MCF 10A (cell line): ENCODE measurements around the gene NUB1. TPM values are rescaled to one million over a fixed set of nuclear protein-coding genes. Genes with fewer than 3 reads are reported as not detected.

Experiments used
- BruUV-seq: library from RNA; stranded (reverse); fragments of 400-500 nt; replicated peaks from 2 replicates; lab custom pipeline; 2021; lab: Mats Ljungman, UMichigan
- CTCF ChIA-PET: fragments of 300-600 bp; sonication (Branson Sonifier 250); formaldehyde crosslinking; extraction: SDS; loops from one replicate; lab custom pipeline; 2021; ENCODE audit warnings: antibody characterized with exemption, inconsistent platforms; lab: Yijun Ruan, JAX
- POLR2A ChIA-PET: fragments of 300-600, 350-650 bp; sonication (Branson Sonifier 250); formaldehyde crosslinking; extraction: SDS; loops from one replicate; lab custom pipeline; 2020; ENCODE audit warnings: antibody characterized with exemption, inconsistent platforms; lab: Yijun Ruan, JAX
- DNase-seq: peaks from one replicate; pipeline ENCODE4 v3.0.0-alpha.2; 2018; ENCODE audit not compliant: unreplicated experiment
- H3K27ac Mint-ChIP-seq: one replicate; pipeline ENCODE4 v1.8.0; 2022; ENCODE audit warnings: mild to moderate bottlenecking, low read depth, mixed read lengths; ENCODE audit not compliant: unreplicated experiment
- H3K27me3 Mint-ChIP-seq: one replicate; pipeline ENCODE4 v1.8.0; 2022; ENCODE audit warnings: mixed read lengths; ENCODE audit not compliant: insufficient read depth, unreplicated experiment
- H3K36me3 Mint-ChIP-seq: one replicate; pipeline ENCODE4 v1.8.0; 2022; ENCODE audit warnings: mild to moderate bottlenecking, moderate library complexity, mixed read lengths; ENCODE audit not compliant: insufficient read depth, unreplicated experiment
- H3K4me1 Mint-ChIP-seq: one replicate; pipeline ENCODE4 v1.8.0; 2022; ENCODE audit warnings: mixed read lengths; ENCODE audit not compliant: insufficient read depth, unreplicated experiment
- H3K4me3 Mint-ChIP-seq: one replicate; pipeline ENCODE4 v1.8.0; 2022; ENCODE audit warnings: mild to moderate bottlenecking, moderate library complexity, mixed read lengths; ENCODE audit not compliant: unreplicated experiment
- H3K9me3 Mint-ChIP-seq: one replicate; pipeline ENCODE4 v1.8.0; 2022; ENCODE audit warnings: mixed read lengths; ENCODE audit not compliant: unreplicated experiment
- intact Hi-C: fragments of 100-400 bp; cut with micrococcal nuclease; formaldehyde crosslinking; loops from 2 replicates; pipeline ENCODE4 v1.14.1; 2022
- total RNA-seq: library from RNA; stranded (reverse); gene quantifications from 2 replicates; pipeline ENCODE4 v1.2.3, GENCODE V29; 2022
- TF ChIP-seq, protein P1 (sequence below): fragments of 200-600 bp; IDR thresholded peaks from one replicate; pipeline ENCODE4 v1.8.0; 2022; ENCODE audit warnings: antibody characterized with exemption, mild to moderate bottlenecking; ENCODE audit not compliant: unreplicated experiment

The NUB1 gene
- total RNA-seq, 1 experiment from 2014 or later = 53.3 TPM

DNA sequence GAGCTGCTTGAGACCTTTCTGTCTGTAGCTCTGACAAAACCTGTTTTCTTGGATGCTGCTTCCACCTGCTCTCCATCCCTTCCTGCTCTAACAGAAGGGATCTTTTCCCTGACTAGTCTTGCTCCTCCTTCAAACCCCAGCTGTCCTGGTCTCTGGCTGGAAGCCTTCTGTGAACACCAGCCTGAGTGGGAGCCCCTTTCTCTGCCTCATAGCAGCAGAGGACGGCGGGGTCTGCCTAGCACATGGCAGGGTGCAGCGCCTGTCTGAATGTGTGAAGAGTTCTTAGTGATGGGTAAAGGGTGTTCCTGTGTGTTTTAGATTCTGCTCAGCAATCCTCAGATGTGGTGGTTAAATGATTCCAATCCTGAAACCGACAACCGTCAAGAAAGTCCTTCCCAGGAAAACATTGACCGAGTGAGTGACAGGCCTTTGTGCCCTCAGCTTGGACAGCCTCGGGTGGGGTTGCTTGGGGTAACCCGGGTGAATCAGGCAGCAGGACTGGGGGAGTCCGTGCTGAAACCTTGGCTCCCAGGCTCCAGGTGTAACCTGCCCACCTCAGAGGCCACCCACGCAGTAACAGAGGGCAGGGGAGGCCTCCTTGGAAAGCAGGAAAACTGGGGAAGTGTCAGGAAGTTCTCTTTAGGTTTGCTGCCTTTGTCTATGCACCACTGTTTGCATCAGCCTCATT lies 34.1 kb downstream of the NUB1 start:
- ChIA-PET CTCF (interaction anchor here (0.5 to 1.8 kb wide), 3 partner anchors 74 to 384 kb away, joined by 3 to 4 read pairs (median 3); no protein-coding TSS in a partner anchor), POLR2A (interaction anchor here (0.6 kb wide), 1 partner anchor 182 kb away, joined by 3 read pairs; no protein-coding TSS in a partner anchor)
- TF ChIP-seq, protein P1, sequence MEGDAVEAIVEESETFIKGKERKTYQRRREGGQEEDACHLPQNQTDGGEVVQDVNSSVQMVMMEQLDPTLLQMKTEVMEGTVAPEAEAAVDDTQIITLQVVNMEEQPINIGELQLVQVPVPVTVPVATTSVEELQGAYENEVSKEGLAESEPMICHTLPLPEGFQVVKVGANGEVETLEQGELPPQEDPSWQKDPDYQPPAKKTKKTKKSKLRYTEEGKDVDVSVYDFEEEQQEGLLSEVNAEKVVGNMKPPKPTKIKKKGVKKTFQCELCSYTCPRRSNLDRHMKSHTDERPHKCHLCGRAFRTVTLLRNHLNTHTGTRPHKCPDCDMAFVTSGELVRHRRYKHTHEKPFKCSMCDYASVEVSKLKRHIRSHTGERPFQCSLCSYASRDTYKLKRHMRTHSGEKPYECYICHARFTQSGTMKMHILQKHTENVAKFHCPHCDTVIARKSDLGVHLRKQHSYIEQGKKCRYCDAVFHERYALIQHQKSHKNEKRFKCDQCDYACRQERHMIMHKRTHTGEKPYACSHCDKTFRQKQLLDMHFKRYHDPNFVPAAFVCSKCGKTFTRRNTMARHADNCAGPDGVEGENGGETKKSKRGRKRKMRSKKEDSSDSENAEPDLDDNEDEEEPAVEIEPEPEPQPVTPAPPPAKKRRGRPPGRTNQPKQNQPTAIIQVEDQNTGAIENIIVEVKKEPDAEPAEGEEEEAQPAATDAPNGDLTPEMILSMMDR = no peak
- no peaks in the 10 kb centered on the region for H3K4me1 Mint-ChIP-seq
- H3K4me3 Mint-ChIP-seq = no peak overlapping the region
- no peak overlapping the region for H3K27ac Mint-ChIP-seq
- intact Hi-C loops = no loop called here
- no peaks in the 10 kb centered on the region for H3K27me3 Mint-ChIP-seq
- DNase-seq = no peak
- peaks cover 28% of the 10 kb centered on the region for H3K36me3 Mint-ChIP-seq
- no peaks in the 10 kb centered on the region for H3K9me3 Mint-ChIP-seq
- BruUV-seq = no TSS peak

DNA sequence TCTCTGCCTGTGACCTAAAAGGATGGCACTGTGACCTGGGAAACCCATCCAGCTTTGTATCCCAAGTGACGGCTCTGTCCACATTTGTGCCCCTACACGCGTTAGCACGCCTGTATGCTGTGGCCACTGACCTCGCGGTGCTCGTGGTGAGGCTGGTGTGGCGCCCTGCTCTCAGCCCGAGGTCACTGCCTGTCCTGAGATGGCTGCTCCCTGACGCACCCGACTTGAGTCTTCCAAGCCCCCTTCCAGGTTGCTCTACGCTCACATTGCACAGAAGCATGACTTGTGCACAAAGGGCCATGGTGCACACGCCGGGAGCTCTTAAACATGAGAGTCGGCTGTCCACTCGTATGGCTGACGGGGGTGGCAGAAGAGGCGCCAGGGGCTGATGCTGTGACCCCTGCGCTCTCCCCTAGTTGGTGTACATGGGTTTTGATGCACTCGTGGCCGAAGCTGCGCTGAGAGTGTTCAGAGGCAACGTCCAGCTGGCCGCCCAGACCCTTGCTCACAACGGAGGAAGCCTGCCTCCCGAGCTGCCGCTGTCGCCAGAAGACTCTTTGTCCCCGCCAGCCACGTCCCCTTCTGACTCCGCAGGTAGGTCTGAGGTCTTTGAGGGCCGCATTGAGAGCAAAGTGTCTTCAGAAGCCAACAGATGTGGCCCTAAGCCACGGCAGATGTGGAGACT lies 34.7 kb downstream of the NUB1 start:
- H3K27me3 Mint-ChIP-seq = no peaks in the 10 kb centered on the region
- H3K9me3 Mint-ChIP-seq = no peaks in the 10 kb centered on the region
- H3K36me3 Mint-ChIP-seq = peaks cover 28% of the 10 kb centered on the region
- intact Hi-C loops = no loop called here
- no peak overlapping the region for H3K27ac Mint-ChIP-seq
- H3K4me1 Mint-ChIP-seq = no peaks in the 10 kb centered on the region
- H3K4me3 Mint-ChIP-seq = no peak overlapping the region
- no peak for DNase-seq
- TF ChIP-seq, protein P1 = no peak
- ChIA-PET POLR2A (no interaction called here), CTCF (interaction anchor here (0.5 to 1.0 kb wide), 4 partner anchors 73 to 383 kb away, joined by 3 to 5 read pairs (median 4); no protein-coding TSS in a partner anchor)
- BruUV-seq = no TSS peak

DNA sequence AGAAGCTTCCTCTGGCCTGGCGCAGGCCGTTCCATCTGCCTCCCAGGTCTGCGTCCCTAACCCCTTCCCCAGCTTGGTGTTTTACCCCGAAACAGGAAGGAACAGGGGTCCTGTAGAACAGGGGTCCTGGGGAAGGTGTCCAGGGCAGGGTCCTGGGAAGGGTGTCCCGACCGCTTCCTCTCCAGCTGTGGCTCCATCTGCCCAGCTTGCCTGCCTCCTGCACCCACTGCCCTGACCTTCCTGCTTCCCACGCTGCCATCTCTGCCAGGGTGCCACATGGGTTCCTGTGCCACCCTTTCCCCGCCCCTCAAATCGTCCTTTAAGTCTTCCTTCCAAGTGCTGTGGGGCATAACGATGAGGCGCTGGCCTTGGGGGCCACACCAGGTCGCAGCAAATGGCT lies 35.8 kb downstream of the NUB1 start:
- Mint-ChIP-seq H3K27ac (no peak overlapping the region), H3K4me3 (no peak overlapping the region), H3K27me3 (no peaks in the 10 kb centered on the region), H3K36me3 (peaks cover 30% of the 10 kb centered on the region), H3K4me1 (no peaks in the 10 kb centered on the region), H3K9me3 (no peaks in the 10 kb centered on the region)
- no peak for DNase-seq
- BruUV-seq = no TSS peak
- CTCF ChIA-PET = interaction anchor here (0.8 to 1.8 kb wide), 4 partner anchors 9 to 87 kb away, joined by 3 to 5 read pairs (median 3); no protein-coding TSS in a partner anchor
- intact Hi-C loops = no loop called here
- POLR2A ChIA-PET = no interaction called here
- TF ChIP-seq, protein P1 = no peak

- intact Hi-C loops = no loop called here
- TSS peak; percentile 79 for BruUV-seq
- ChIA-PET POLR2A (no interaction called here), CTCF (interaction anchor here (0.7 to 1.8 kb wide), 4 partner anchors 9 to 70 kb away, joined by 3 to 5 read pairs (median 4); no protein-coding TSS in a partner anchor)
- H3K9me3 Mint-ChIP-seq = no peaks in the 10 kb centered on the region
- H3K4me1 Mint-ChIP-seq = no peaks in the 10 kb centered on the region
- no peak overlapping the region for H3K4me3 Mint-ChIP-seq
- no peak for DNase-seq
- H3K27me3 Mint-ChIP-seq = no peaks in the 10 kb centered on the region
- H3K36me3 Mint-ChIP-seq = peaks cover 25% of the 10 kb centered on the region
- TF ChIP-seq, protein P1 = no peak
- no peak overlapping the region for H3K27ac Mint-ChIP-seq
Measured at GRCh38 chr7:151378011-151378410, 36.4 kb downstream of the NUB1 start.
